Kidney (tissue), 14 donors: ENCODE data around the gene CRLF3. TPM values are rescaled to one million over a fixed set of nuclear protein-coding genes. Genes with fewer than 3 reads are reported as not detected.

Experiments used
- DNase-seq, 5 donors: peaks; one replicate each; pipeline ENCODE4 v3.0.0-alpha.2; 2013 to 2020
- FAIRE-seq: peaks from 2 replicates; lab custom pipeline; 2012; peaks lifted over from hg19 to GRCh38; lab: Jason Lieb, UNC
- H3K27ac ChIP-seq, 2 donors: one replicate each; pipeline ENCODE4 v1.7.0; 2013; ENCODE audit warnings: low read depth in 2 of 2, low read length in 2 of 2, inconsistent platforms in 1 of 2
- H3K27me3 ChIP-seq: one replicate; pipeline ENCODE4 v1.7.1; 2013; ENCODE audit warnings: low read length, inconsistent platforms; ENCODE audit not compliant: control insufficient read depth, insufficient read depth
- H3K36me3 ChIP-seq, 3 donors: one replicate each; pipeline versions ENCODE4 v1.7.0 to v1.7.1; 2013; ENCODE audit warnings: low read length in 3 of 3, control low read depth in 1 of 3, inconsistent platforms in 1 of 3; ENCODE audit not compliant: insufficient read depth in 3 of 3, control insufficient read depth in 2 of 3
- H3K4me1 ChIP-seq, 3 donors: one replicate each; pipeline versions ENCODE4 v1.7.0 to v1.7.1; 2013; ENCODE audit warnings: low read length in 3 of 3, inconsistent platforms in 1 of 3, low read depth in 1 of 3; ENCODE audit not compliant: control insufficient read depth in 2 of 3, insufficient read depth in 2 of 3
- H3K4me3 ChIP-seq, 3 donors: one replicate each; pipeline versions ENCODE4 v1.7.0 to v1.8.1; 2013; ENCODE audit warnings: low read length in 3 of 3, control low read depth in 1 of 3, inconsistent platforms in 1 of 3
- H3K9ac ChIP-seq, 3 donors: one replicate each; pipeline versions ENCODE4 v1.7.0 to v1.7.1; 2013; ENCODE audit warnings: low read length in 3 of 3, control low read depth in 1 of 3, inconsistent platforms in 1 of 3
- H3K9me3 ChIP-seq, 3 donors: one replicate each; pipeline versions ENCODE4 v1.7.0 to v1.7.1; 2013; ENCODE audit warnings: low read length in 3 of 3, control low read depth in 1 of 3, inconsistent platforms in 1 of 3; ENCODE audit not compliant: control insufficient read depth in 2 of 3, insufficient read depth in 1 of 3
- CTCF ChIP-seq: IDR thresholded peaks from 3 replicates; pipeline ENCODE4 v1.5.1; 2012; ENCODE audit warnings: mild to moderate bottlenecking, moderate library complexity, borderline replicate concordance; ENCODE audit not compliant: insufficient read depth; ENCODE audit errors: extremely low read depth
- intact Hi-C: fragments of 100-400 bp; cut with DNase I; formaldehyde crosslinking; loops from one replicate; pipeline ENCODE4 v1.11.1; 2022
- polyA plus RNA-seq: library from polyadenylated mRNA; stranded (reverse); fragments of 350-450 nt; fragmentation: Illumina TruSeq; extraction: RNeasy Lipid Tissue Mini Kit (QIAGEN cat#74804); gene quantifications from one replicate; pipeline ENCODE4 v1.2.3, GENCODE V29; 2014; ENCODE audit warnings: low read depth, low replicate concordance; ENCODE audit not compliant: insufficient read depth
- total RNA-seq: library from RNA; stranded (reverse); fragmentation: NEBNext Ultra II Directional; extraction: Animal tissue kit (Norgen Biotek cat#: 25700); gene quantifications from one replicate; pipeline ENCODE4 v1.2.1, GENCODE V29; 2021
- donor health status: control.
- donor health status: control.
- donor health status: control.
- donor health status: control.
- donor health status: control.
- donor health status: DM: yes; HTN: yes; CAD: no.
- donor health status: Normal renal cell carcinoma (clear cell type).

Gene CRLF3
- total and polyA plus RNA-seq, 2 donors from 2014 or later = 3.4 to 12.9 TPM

- intact Hi-C loops = no loop called here
Measured at GRCh38 chr17:30831663-30832437, 7.4 kb upstream of the CRLF3 start, which contains the start of gene ATAD5. Gene ATAD5 (plus strand): TSS chr17:30831966. CDS start chr17:30832348, 382 bp downstream.

GRCh38 chr17:30831257-30831656 lies 6.8 kb upstream of the CRLF3 start:
- peak overlapping the region; percentile 64 to 94 (median 87) for H3K4me3 ChIP-seq

More at GRCh38 chr17:30831663-30832437, 7.4 kb upstream of the CRLF3 start, which contains the start of gene ATAD5:
- no peaks in the 10 kb centered on the region for H3K36me3 ChIP-seq
- TF ChIP-seq CTCF = no peak
- no peaks in the 10 kb centered on the region for H3K27me3 ChIP-seq
- peaks cover 3 to 8% (median 4%) of the 10 kb centered on the region in 3 donors for H3K4me1 ChIP-seq
- DNase-seq (peak; percentile 92 to 97 (median 95)), FAIRE-seq (no peak)
- H3K4me3 ChIP-seq = peak within 1 kb of the TSS; percentile 64 to 94 (median 87)
- H3K27ac ChIP-seq = no peak within 1 kb of the TSS
- H3K9me3 ChIP-seq = no peaks in the 10 kb centered on the region
- H3K9ac ChIP-seq = peak within 1 kb of the TSS; percentile 61 to 90 (median 67)

GRCh38 chr17:30829022-30829421 lies 4.5 kb upstream of the CRLF3 start:
- Histone ChIP-seq H3K27me3 (no peaks in the 10 kb centered on the region), H3K4me1 (peaks cover 3 to 8% (median 4%) of the 10 kb centered on the region in 3 donors), H3K9me3 (no peaks in the 10 kb centered on the region), H3K9ac (no peak overlapping the region), H3K27ac (no peak overlapping the region), H3K36me3 (no peaks in the 10 kb centered on the region), H3K4me3 (no peak overlapping the region)
- FAIRE-seq (no peak), DNase-seq (no peak)
- TF ChIP-seq CTCF = no peak
- intact Hi-C loops = no loop called here

More at GRCh38 chr17:30831257-30831656, 6.8 kb upstream of the CRLF3 start:
- FAIRE-seq = no peak
- H3K27ac ChIP-seq = no peak overlapping the region
- intact Hi-C loops = no loop called here
- peak in 2 of 5 donors; percentile 43 to 57 for DNase-seq
- H3K27me3 ChIP-seq = no peaks in the 10 kb centered on the region
- peaks cover 3 to 8% (median 4%) of the 10 kb centered on the region in 3 donors for H3K4me1 ChIP-seq
- H3K9ac ChIP-seq = peak overlapping the region in 2 of 3 donors; percentile 67 to 90
- no peaks in the 10 kb centered on the region for H3K36me3 ChIP-seq
- H3K9me3 ChIP-seq = no peaks in the 10 kb centered on the region
- TF ChIP-seq CTCF = no peak
